Mesenchymal stem cell (in vitro differentiated cells and primary cell): ENCODE data around the gene CYP26B1.

Experiments
- DNase-seq: peaks from one replicate; pipeline ENCODE4 v3.0.0-alpha.2; 2013
- H2AFZ ChIP-seq: one replicate; pipeline ENCODE4 v1.6.1; 2013; ENCODE audit warnings: low read depth, mild to moderate bottlenecking, control low read depth, inconsistent platforms, low read length, moderate library complexity
- H2AK5ac ChIP-seq: 2 replicates; pipeline ENCODE4 v1.6.1; 2013; ENCODE audit warnings: low read length, moderate library complexity, mild to moderate bottlenecking, inconsistent platforms; ENCODE audit not compliant: severe bottlenecking
- H2BK120ac ChIP-seq: one replicate; pipeline ENCODE4 v1.6.1; 2013; ENCODE audit warnings: low read depth, mild to moderate bottlenecking, inconsistent platforms, low read length, moderate library complexity
- H2BK12ac ChIP-seq, 2 experiments: one replicate each; pipeline ENCODE4 v1.6.1; 2013; ENCODE audit warnings: inconsistent platforms in 2 of 2, low read length in 2 of 2, mild to moderate bottlenecking in 2 of 2, moderate library complexity in 2 of 2, control low read depth in 1 of 2
- H2BK15ac ChIP-seq: one replicate; pipeline ENCODE4 v1.6.1; 2013; ENCODE audit warnings: mild to moderate bottlenecking, low read depth, inconsistent platforms; ENCODE audit not compliant: poor library complexity, severe bottlenecking
- H2BK5ac ChIP-seq: 2 replicates; pipeline ENCODE4 v1.6.1; 2013; ENCODE audit warnings: low read depth, mild to moderate bottlenecking, low read length, control low read depth, inconsistent platforms; ENCODE audit not compliant: poor library complexity, severe bottlenecking
- H3K14ac ChIP-seq, 2 experiments: one replicate each; pipeline ENCODE4 v1.6.1; 2013; ENCODE audit warnings: inconsistent platforms in 2 of 2, low read length in 2 of 2, control low read depth in 1 of 2, mild to moderate bottlenecking in 1 of 2, moderate library complexity in 1 of 2
- H3K18ac ChIP-seq, 2 experiments: one replicate each; pipeline ENCODE4 v1.6.1; 2013; ENCODE audit warnings: inconsistent platforms in 2 of 2, low read length in 2 of 2, control low read depth in 1 of 2, low read depth in 1 of 2, mild to moderate bottlenecking in 1 of 2
- H3K23ac ChIP-seq, 2 experiments: one replicate each; pipeline ENCODE4 v1.6.1; 2013; ENCODE audit warnings: inconsistent platforms in 2 of 2, low read length in 2 of 2, mild to moderate bottlenecking in 2 of 2, moderate library complexity in 2 of 2, control low read depth in 1 of 2
- H3K27ac ChIP-seq: 2 replicates; pipeline ENCODE4 v1.5.1; 2013; ENCODE audit warnings: mild to moderate bottlenecking, moderate library complexity, low read length, control low read depth, inconsistent platforms; ENCODE audit not compliant: poor library complexity, severe bottlenecking
- H3K27me3 ChIP-seq, 2 experiments: 2 replicates each; pipeline versions ENCODE4 v1.6.1 to v1.7.0; 2013; ENCODE audit warnings: low read length in 2 of 2, mild to moderate bottlenecking in 2 of 2, moderate library complexity in 2 of 2, control low read depth in 1 of 2, inconsistent platforms in 1 of 2; ENCODE audit not compliant: control insufficient read depth in 1 of 2, insufficient read depth in 1 of 2
- H3K36me3 ChIP-seq, 2 experiments: 2 replicates each; pipeline versions ENCODE4 v1.6.1 to v1.7.0; 2013; ENCODE audit warnings: low read length in 2 of 2, control low read depth in 1 of 2, inconsistent platforms in 1 of 2, low read depth in 1 of 2, mild to moderate bottlenecking in 1 of 2; ENCODE audit not compliant: insufficient read depth in 2 of 2, control insufficient read depth in 1 of 2
- H3K4ac ChIP-seq, 2 experiments: one replicate each; pipeline ENCODE4 v1.6.1; 2013; ENCODE audit warnings: inconsistent platforms in 2 of 2, low read length in 2 of 2, mild to moderate bottlenecking in 2 of 2, moderate library complexity in 2 of 2, control low read depth in 1 of 2, low read depth in 1 of 2
- H3K4me1 ChIP-seq: 2 replicates; pipeline ENCODE4 v1.6.1; 2013; ENCODE audit warnings: low read depth, low read length, control low read depth; ENCODE audit not compliant: control insufficient read depth, insufficient read depth
- H3K4me2 ChIP-seq: 2 replicates; pipeline ENCODE4 v1.6.1; 2013; ENCODE audit warnings: low read length, mild to moderate bottlenecking, inconsistent platforms; ENCODE audit not compliant: poor library complexity, severe bottlenecking
- H3K4me3 ChIP-seq, 2 experiments: 2 replicates each; pipeline versions ENCODE4 v1.5.1 to v1.7.0; 2013; ENCODE audit warnings: low read length in 2 of 2, mild to moderate bottlenecking in 2 of 2, control low read depth in 1 of 2, low read depth in 1 of 2; ENCODE audit not compliant: insufficient read depth in 1 of 2
- H3K79me1 ChIP-seq: replicated peaks from 2 replicates; pipeline ENCODE4 v1.6.1; 2013; ENCODE audit warnings: mild to moderate bottlenecking, control low read depth, low read length, inconsistent platforms; ENCODE audit not compliant: poor library complexity, severe bottlenecking
- H3K9ac ChIP-seq: 2 replicates; pipeline ENCODE4 v1.7.0; 2013; ENCODE audit warnings: mild to moderate bottlenecking, low read length, moderate library complexity
- H3K9me3 ChIP-seq: 2 replicates; pipeline ENCODE4 v1.7.0; 2013; ENCODE audit warnings: mild to moderate bottlenecking, low read length; ENCODE audit not compliant: control insufficient read depth
- H4K8ac ChIP-seq: one replicate; pipeline ENCODE4 v1.6.1; 2013; ENCODE audit warnings: inconsistent platforms, mild to moderate bottlenecking, low read length, moderate library complexity
- H4K91ac ChIP-seq: one replicate; pipeline ENCODE4 v1.6.1; 2013; ENCODE audit warnings: mild to moderate bottlenecking, low read length, inconsistent platforms
- WGBS: methylation state at CpG from one replicate; pipeline ENCODE4 v1.1.7; 2013; ENCODE audit warnings: mixed read lengths; 5-methylcytosine and 5-hydroxymethylcytosine counted together

Gene CYP26B1

DNA sequence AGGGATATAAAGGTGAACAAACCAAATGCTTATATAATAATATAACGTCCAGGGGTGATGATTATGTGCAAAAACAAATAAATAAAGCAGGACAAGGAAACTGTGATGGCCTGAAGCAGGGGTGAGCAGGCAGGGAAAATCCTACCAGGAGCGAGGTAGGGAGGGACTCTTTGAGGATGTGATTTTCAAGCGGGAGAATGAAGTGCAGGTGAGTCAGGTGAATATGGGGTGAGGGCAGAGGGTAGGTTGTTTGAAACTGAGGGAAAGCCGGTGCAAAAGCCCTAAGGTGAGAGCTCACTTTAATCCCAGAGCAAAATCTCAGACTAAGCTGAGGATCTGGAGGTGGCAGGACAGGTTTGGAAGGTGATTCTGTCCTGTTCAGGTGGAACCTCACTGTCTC, 40.7 kb downstream of the CYP26B1 start:
- H3K9me3 ChIP-seq, result no peaks in the 10 kb centered on the region
- no peak overlapping the region for H3K23ac ChIP-seq
- 60% methylated on average over 4 of the region's 4 CpGs for WGBS

DNA sequence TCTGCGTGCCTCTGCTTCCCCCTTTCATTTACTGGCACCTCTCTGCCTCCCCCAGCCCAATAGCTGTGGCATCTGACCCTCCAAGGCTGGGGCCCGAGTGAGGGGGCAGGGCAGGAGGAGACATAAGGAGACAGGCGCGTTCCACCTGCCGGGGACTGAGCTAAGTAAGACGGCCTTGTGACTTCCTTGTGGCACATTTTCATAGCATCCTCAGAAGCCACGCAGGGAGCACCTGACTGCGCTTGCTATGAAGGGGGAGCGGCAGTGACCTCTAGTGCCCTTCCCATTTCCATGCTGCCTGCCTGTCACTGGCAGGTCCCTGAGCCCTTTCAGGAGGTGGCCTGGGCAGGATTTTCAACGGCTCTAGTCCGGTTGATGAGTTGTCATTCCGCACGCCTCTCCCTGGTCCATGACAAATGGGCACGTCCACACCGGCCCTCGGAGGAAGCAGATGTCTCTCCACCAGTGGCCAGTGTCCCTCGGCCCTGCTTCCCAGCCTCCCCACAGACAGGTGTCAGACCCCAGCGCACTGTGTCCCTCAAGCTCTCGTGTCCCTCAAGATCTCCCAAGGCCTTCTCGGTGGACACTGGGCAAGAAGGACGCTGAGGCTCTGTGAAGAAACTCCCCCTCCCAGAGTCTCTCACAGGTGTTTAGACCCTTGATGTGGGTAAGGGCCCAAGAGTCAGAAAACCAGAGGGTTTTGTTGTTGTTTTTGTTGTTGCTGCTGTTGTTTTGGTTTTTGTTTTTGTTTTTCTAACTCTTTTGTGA, 42.7 kb downstream of the CYP26B1 start:
- peaks cover 0 to 17% of the 10 kb centered on the region in 2 experiments for H3K27me3 ChIP-seq
- no peak for DNase-seq
- H3K79me1 ChIP-seq, result no peaks in the 10 kb centered on the region
- no peaks in the 10 kb centered on the region for H3K9me3 ChIP-seq
- no peak overlapping the region for H3K23ac ChIP-seq
- no peak overlapping the region for H2AFZ ChIP-seq
- no peak overlapping the region for H3K18ac ChIP-seq
- no peaks in the 10 kb centered on the region for H3K36me3 ChIP-seq
- no peak overlapping the region for H3K4me2 ChIP-seq
- no peak overlapping the region for H3K9ac ChIP-seq
- WGBS, result 83% methylated on average over 19 of the region's 21 CpGs
- H2AK5ac ChIP-seq, result no peak overlapping the region
- H3K4me1 ChIP-seq, result no peaks in the 10 kb centered on the region
- no peak overlapping the region for H3K4ac ChIP-seq
- no peak overlapping the region for H3K14ac ChIP-seq
- no peak overlapping the region for H3K4me3 ChIP-seq
- H4K8ac ChIP-seq, result no peak overlapping the region
- no peak overlapping the region for H3K27ac ChIP-seq
- no peak overlapping the region for H2BK15ac ChIP-seq
- H2BK5ac ChIP-seq, result no peak overlapping the region
- no peak overlapping the region for H4K91ac ChIP-seq
- H2BK120ac ChIP-seq, result no peak overlapping the region
- no peak overlapping the region for H2BK12ac ChIP-seq

More for the DNA sequence above, 40.7 kb downstream of the CYP26B1 start:
- Histone ChIP-seq H4K91ac (no peak overlapping the region), H3K27me3 (peaks cover 0 to 17% of the 10 kb centered on the region in 2 experiments), H3K4ac (no peak overlapping the region), H3K27ac (no peak overlapping the region), H2AFZ (no peak overlapping the region), H3K18ac (no peak overlapping the region), H3K14ac (no peak overlapping the region), H2AK5ac (no peak overlapping the region), H3K4me1 (no peaks in the 10 kb centered on the region), H3K4me3 (no peak overlapping the region), H3K9ac (no peak overlapping the region), H2BK12ac (no peak overlapping the region), H2BK15ac (no peak overlapping the region), H3K36me3 (no peaks in the 10 kb centered on the region), H3K4me2 (no peak overlapping the region), H2BK5ac (no peak overlapping the region), H2BK120ac (no peak overlapping the region), H3K79me1 (no peaks in the 10 kb centered on the region), H4K8ac (no peak overlapping the region)
- no peak for DNase-seq

DNA sequence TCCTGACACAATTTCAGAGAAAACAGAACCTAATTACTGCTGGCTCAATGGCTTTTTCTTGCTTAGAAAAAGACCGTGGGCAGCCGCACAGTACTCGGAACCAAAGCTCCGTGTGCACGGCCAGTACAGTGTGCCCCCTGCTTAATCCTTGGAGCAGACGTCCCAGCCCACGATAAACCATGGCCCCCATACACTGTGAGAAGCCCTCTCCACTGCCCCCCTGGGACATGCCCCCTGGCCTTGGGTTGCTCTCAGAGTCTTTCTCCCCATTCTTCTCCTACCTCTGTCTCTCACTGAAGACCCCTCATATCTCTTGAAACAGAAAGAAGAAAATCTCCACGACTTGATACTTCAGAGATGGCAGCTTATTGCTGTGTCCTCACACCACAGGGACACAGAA, 44.0 kb downstream of the CYP26B1 start:
- Histone ChIP-seq H3K27ac (no peak overlapping the region), H2BK120ac (no peak overlapping the region), H2BK12ac (no peak overlapping the region), H3K9ac (no peak overlapping the region), H2BK15ac (no peak overlapping the region), H3K4ac (no peak overlapping the region), H4K91ac (no peak overlapping the region), H3K4me1 (no peaks in the 10 kb centered on the region), H4K8ac (no peak overlapping the region), H2BK5ac (no peak overlapping the region), H3K14ac (no peak overlapping the region), H3K27me3 (peaks cover 0 to 17% of the 10 kb centered on the region in 2 experiments), H3K4me2 (no peak overlapping the region), H3K79me1 (no peaks in the 10 kb centered on the region), H2AK5ac (no peak overlapping the region), H3K36me3 (no peaks in the 10 kb centered on the region), H3K18ac (no peak overlapping the region), H3K9me3 (no peaks in the 10 kb centered on the region), H3K23ac (no peak overlapping the region), H3K4me3 (no peak overlapping the region), H2AFZ (no peak overlapping the region)
- no peak for DNase-seq
- 89% methylated on average over 8 of the region's 8 CpGs for whole genome bisulfite sequencing

DNA sequence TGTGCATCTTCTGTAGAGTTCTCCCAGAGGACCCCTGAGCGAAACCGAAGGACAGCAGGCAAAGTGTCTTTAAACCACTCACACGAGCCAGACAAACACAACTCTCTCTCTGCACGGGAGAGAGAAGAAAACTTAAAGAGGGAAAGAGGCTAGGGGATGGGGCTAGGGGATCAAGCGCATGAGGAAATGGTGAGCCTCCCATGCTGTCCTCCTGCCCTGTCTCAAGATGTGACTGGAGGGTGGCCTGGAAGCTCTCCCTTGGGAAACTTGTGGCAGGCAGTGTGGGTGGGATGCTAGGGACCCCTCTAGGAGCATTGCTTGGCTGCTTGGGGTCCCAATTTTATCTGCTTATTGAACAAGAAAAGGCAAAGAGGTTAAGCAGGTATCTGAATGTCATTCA, 44.5 kb downstream of the CYP26B1 start:
- Histone ChIP-seq H3K4me2 (no peak overlapping the region), H3K14ac (no peak overlapping the region), H3K27me3 (peaks cover 0 to 17% of the 10 kb centered on the region in 2 experiments), H3K18ac (no peak overlapping the region), H4K8ac (no peak overlapping the region), H2BK15ac (no peak overlapping the region), H3K4me1 (no peaks in the 10 kb centered on the region), H3K79me1 (no peaks in the 10 kb centered on the region), H4K91ac (no peak overlapping the region), H2BK5ac (no peak overlapping the region), H2AFZ (no peak overlapping the region), H3K27ac (no peak overlapping the region), H2BK12ac (no peak overlapping the region), H3K9ac (no peak overlapping the region), H2BK120ac (no peak overlapping the region), H2AK5ac (no peak overlapping the region), H3K4ac (no peak overlapping the region), H3K36me3 (no peaks in the 10 kb centered on the region), H3K9me3 (no peaks in the 10 kb centered on the region), H3K4me3 (no peak overlapping the region), H3K23ac (no peak overlapping the region)
- DNase-seq, result no peak
- 79% methylated on average over 2 of the region's 5 CpGs for WGBS
